Stimulated activated CD8-positive, alpha-beta memory T cell treated with anti-CD3 and anti-CD28 coated beads, Interleukin-12 subunit alpha, Interleukin-12 subunit beta, amount 100 ng/mL, for 24 hours (primary cell): ENCODE data around the gene ADD1.

Source experiments
- DNase-seq: peaks from one replicate; pipeline ENCODE4 v3.0.0-alpha.2; 2020; ENCODE audit errors: extremely low read depth

ADD1 gene

GRCh38 chr4:2963966-2964471 is 120.4 kb downstream of the ADD1 start:
- DNase-seq: no peak

- no peak for DNase-seq
These were observed 121.1 kb downstream of the ADD1 start for GRCh38 chr4:2964706-2965258.

- DNase-seq: no peak
These were observed 121.6 kb downstream of the ADD1 start for GRCh38 chr4:2965262-2965661.

- DNase-seq: no peak
These were observed 124.7 kb downstream of the ADD1 start for GRCh38 chr4:2968381-2968780.

- DNase-seq: no peak
These were observed 127.6 kb downstream of the ADD1 start for GRCh38 chr4:2971275-2971674.

GRCh38 chr4:2977211-2978088 is 133.8 kb downstream of the ADD1 start:
- DNase-seq: no peak
